GM10248 (cell line): ENCODE measurements around the gene TAF11L12.
"Not testable (repeated sequence)": the region's sequence is repeated elsewhere in the genome, so short reads cannot be mapped to it uniquely, and the experiment has no call there.

ENCODE experiments used
- CTCF ChIA-PET: fragments of 300-600 bp; sonication (Branson Sonifier 250); formaldehyde crosslinking; extraction: SDS; loops from one replicate; lab custom pipeline; 2021; ENCODE audit warnings: antibody characterized with exemption; lab: Yijun Ruan, JAX
- POLR2A ChIA-PET: fragments of 350-650 bp; sonication (Branson Sonifier 250); formaldehyde crosslinking; extraction: SDS; loops from one replicate; lab custom pipeline; 2020; ENCODE audit warnings: antibody characterized with exemption; lab: Yijun Ruan, JAX
- DNase-seq: peaks from one replicate; pipeline ENCODE4 v3.0.0; 2012; ENCODE audit errors: extremely low spot score
- TF ChIP-seq, protein P1 (sequence below): IDR thresholded peaks from 2 replicates; pipeline ENCODE4 v1.5.1; 2012; ENCODE audit warnings: mild to moderate bottlenecking, low read depth; ENCODE audit errors: extremely low read depth, missing control alignments, control extremely low read depth

TAF11L12 gene

DNA sequence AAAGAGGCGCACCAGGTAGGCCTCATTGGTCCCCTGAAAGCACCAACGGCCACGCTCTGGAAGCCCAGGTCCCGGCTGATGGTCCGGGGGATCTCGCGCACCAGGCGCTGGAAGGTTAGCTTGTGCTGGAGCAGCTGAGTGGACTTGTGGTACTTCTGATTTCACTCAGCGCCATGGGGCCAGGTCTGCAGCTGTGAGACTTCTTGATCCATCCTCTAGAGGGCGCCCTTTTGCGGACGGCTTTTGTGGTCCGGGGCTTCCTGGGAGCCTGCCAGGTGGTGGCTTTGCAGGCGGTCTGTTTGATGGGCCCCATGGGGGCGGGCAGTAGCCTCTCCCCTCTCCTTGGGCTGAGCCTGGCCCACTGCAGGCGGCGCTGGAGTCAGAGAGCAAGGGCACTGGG lies 10.4 kb downstream of the TAF11L12 start:
- no peak for DNase-seq
- ChIA-PET POLR2A (no interaction called here), CTCF (interaction anchor here (1.2 to 1.5 kb wide), 2 partner anchors 14 to 24 kb away, joined by 3 to 4 read pairs; no protein-coding TSS in a partner anchor)
- TF ChIP-seq, protein P1, sequence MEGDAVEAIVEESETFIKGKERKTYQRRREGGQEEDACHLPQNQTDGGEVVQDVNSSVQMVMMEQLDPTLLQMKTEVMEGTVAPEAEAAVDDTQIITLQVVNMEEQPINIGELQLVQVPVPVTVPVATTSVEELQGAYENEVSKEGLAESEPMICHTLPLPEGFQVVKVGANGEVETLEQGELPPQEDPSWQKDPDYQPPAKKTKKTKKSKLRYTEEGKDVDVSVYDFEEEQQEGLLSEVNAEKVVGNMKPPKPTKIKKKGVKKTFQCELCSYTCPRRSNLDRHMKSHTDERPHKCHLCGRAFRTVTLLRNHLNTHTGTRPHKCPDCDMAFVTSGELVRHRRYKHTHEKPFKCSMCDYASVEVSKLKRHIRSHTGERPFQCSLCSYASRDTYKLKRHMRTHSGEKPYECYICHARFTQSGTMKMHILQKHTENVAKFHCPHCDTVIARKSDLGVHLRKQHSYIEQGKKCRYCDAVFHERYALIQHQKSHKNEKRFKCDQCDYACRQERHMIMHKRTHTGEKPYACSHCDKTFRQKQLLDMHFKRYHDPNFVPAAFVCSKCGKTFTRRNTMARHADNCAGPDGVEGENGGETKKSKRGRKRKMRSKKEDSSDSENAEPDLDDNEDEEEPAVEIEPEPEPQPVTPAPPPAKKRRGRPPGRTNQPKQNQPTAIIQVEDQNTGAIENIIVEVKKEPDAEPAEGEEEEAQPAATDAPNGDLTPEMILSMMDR, result no peak

DNA sequence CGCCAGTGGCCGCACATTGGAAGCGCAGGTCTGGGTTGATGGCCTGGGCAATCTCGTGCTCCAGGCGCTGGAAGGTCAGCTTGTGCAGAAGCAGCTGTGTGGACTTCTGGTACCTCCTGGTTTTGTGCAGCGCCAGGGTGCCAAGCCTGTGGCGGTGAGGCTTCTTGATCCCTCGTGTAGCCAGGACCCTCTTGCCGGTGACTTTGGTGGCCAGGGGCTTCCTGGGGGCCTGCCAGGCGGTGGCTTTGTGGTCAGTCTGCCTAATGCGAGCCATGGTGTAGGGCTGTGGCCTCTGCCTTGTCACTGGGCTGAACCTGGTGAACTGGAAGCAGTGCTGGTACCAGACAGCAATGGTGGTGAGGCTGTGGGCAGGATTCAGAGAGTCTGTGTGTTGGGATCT lies 15.5 kb downstream of the TAF11L12 start:
- ChIA-PET CTCF (no interaction called here), POLR2A (no interaction called here)
- DNase-seq, result no peak
- TF ChIP-seq, protein P1, result no peak

DNA sequence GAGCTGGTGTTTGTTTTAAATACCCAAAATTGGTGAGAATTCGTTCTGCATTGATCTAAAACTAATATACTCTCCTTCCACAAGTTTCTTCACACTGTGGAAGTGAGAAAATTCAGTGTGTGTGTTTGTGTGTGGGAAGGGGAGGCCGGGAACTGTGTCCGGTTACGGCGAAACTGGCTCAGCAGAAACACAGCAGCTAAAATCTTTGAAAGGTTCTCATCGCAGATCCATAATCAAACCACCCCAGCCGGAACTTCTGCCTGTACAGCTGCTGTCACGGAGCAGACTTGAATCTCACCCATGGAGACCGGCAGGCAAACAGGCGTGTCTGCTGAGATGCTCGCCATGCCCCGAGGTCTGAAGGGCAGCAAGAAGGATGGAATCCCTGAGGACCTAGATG lies 21.6 kb downstream of the TAF11L12 start, which contains the start of gene TAF11L13:
Gene TAF11L13, plus strand, starts transcription at position 301 of the 400 bp plus-strand sequence.
- POLR2A ChIA-PET, CTCF ChIA-PET: not testable (repeated sequence)

DNA sequence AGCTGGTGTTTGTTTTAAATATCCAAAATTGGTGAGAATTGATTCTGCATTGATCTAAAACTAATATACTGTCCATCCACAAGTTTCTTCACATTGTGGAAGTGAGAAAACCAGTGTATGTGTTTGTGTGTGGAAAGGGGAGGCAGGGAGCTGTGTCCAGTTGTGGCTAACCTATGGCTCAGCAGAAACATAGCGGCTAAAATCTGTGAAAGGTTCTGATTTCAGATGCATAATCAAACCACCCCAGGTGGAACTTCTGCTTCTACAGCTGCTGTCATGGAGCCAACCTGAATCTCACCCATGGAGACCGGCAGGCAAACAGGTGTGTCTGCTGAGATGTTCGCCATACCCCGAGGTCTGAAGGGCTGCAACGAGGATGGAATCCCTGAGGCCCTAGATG lies 24.0 kb downstream of the TAF11L12 start, which contains the start of gene TAF11L14:
Gene TAF11L14, plus strand, starts transcription at position 301 of the 400 bp plus-strand sequence.
- CTCF ChIA-PET, result no interaction called here
- TF ChIP-seq, protein P1, result no peak
- DNase-seq, result no peak
- POLR2A ChIA-PET, result no interaction called here

More for the DNA sequence above, 21.6 kb downstream of the TAF11L12 start, which contains the start of gene TAF11L13:
- DNase-seq, result not testable (repeated sequence)

DNA sequence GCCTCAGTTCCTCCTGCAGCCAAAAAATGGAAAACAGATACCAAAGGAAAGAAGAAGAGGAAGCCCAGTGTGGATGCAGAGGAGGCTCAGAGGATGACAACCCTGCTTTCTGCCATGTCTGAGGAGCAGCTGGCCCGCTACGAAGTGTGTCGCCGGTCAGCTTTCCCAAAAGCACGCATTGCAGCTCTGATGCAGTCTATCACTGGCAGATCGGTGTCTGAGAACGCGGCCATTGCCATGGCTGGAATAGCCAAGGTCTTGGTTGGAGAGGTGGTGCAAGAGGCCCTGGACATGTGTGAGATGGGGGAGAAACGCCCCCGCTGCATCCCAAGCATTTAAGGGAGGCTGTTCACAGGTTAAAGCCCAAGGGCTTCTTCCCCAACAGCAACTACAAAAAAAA lies 39.0 kb downstream of the TAF11L12 start:
- POLR2A ChIA-PET, DNase-seq: not testable (repeated sequence)
- CTCF ChIA-PET, result interaction anchor here (0.6 to 1.6 kb wide), 2 partner anchors 433 to 672 kb away, joined by 3 read pairs; no protein-coding TSS in a partner anchor

DNA sequence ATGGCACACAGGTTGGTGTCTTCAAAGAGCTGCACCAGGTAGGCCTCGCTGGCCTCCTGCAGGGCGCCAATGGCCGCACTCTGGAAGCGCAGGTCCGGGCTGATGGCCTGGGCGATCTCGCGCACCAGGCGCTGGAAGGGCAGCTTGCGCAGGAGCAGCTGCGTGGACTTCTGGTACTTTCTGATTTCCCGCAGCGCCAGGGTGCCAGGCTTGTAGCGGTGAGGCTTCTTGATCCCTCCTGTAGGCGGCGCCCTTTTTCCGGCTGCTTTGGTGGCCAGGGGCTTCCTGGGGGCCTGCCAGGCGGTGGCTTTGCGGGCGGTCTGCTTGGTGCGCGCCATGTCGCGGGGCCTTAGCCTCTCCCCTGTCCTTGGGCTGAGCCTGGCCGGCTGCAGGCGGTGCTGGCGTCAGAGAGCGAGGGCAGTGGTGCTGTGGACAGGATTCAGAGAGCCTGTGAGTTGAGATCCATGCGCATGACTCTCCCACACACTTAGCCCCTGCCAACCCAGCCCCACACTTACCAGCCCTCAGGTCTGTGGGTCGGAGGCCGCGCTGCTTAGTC lies 45.1 kb downstream of the TAF11L12 start:
- DNase-seq, CTCF ChIA-PET, POLR2A ChIA-PET: not testable (repeated sequence)

DNA sequence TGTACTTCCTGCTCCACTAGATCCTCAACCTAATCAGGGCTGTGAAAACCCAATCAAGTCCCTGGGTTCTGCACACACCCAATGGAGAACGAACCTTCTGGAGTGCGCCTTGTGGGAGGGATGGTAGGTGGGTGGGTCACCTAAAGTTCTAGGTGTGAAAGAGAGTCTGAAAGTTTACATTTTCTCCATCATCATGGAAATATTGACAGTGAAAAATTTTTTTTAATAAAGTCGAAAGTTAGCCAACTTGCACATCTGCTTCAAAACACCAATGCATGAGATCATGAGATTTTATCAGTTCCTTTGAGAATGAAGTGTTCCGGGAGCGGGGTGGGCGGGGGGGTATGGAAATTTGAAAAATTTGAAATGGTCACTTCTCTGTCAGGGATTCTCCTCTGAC lies 45.7 kb downstream of the TAF11L12 start:
- DNase-seq, result no peak
- TF ChIP-seq, protein P1, result no peak
- ChIA-PET POLR2A (no interaction called here), CTCF (no interaction called here)
